ENCODE data around the gene PIGZ.

DNA sequence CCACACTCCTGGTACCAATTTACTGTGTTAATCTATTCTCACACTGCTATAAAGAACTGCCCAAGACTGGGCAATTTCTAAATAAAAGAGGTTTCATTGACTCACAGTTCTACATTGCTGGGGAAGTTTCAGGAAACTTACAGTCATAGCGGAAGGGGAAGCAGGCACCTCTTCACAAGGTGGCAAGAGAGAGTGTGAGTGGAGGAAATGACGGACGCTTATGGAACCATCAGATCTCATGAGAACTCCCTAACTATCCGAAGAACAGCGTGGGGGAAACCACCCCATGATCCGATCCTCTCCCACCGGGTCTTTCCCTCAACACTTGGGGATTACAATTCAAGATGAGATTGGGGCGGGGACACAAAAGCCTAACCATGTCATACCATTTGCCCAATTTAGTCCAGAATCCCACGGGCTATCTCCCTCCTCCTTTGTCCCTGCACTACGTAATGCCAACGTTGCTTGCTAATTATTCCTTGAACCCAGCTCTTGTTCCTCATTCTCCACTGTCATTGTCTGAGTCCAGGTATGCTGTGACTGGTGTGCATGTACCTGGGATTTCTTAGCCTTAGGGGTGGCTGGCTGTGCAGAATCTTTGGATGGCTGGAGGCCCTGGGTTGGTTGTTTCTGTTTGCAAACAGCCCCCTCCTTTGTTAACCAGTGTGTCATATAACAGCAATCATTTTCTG is 3.4 kb downstream of the PIGZ start:
- TF ChIP-seq GATA2 (IDR thresholded peaks at IDR 0.05; ENCODE audit: low read depth, low read length) (no peak), GATA3 (IDR thresholded peaks at IDR 0.05; ENCODE audit: low read depth, low read length) (no peak)
